ENCODE data around the gene ANXA4. TPM values are rescaled to one million over a fixed set of nuclear protein-coding genes. Genes with fewer than 3 reads are reported as not detected.

ANXA4 gene
- polyA plus RNA-seq, 4 donors = 255 to 291 (median 256) TPM

DNA sequence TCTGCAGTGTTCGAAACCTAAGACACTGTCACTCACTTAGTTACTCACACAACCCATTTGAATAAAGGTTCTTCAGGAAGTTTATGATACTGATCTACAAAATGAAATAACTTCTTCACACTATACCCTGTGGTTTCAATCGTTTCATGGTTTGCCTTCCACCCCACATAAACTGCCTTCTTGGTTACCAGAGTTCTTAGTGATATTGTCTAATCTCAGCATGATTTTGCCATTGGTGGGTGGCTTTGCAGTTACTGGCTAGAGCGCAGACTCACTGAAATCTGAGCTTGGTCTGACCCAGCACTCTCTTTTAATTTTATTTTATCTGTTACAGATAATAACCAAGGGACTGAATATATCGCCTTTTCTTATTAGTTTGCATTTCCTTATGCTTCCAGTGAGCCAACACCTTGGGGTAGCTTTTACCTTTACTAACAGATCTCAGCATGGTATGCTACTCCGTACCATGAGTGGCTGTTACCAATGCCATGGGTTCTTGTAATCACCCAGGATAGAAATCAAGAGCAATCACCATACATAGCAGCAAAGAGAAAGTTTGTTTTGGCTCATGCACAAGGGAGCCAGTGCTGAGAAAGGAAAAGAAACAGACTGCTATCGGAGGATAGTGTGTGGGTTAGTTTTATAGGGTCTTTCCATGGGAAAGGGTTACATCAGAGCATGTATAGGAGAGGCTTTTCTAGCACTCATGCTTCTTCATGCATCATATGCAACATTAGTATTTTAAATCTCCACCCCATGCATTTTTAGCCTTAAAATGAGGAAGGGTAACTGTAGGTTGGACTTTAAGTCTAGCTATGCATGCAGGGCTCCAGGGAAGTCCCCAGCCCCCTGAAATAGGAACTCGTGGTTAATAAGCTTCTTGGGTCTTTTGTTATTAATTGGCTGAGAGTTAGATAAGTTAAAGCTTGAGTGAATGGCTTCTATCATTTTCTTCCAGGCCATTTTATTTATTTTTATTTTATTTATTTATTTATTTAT, 33.3 kb downstream of the ANXA4 start:
- no peak for DNase-seq (ENCODE audit: low read depth in 4 of 4, low spot score in 3 of 4)

DNA sequence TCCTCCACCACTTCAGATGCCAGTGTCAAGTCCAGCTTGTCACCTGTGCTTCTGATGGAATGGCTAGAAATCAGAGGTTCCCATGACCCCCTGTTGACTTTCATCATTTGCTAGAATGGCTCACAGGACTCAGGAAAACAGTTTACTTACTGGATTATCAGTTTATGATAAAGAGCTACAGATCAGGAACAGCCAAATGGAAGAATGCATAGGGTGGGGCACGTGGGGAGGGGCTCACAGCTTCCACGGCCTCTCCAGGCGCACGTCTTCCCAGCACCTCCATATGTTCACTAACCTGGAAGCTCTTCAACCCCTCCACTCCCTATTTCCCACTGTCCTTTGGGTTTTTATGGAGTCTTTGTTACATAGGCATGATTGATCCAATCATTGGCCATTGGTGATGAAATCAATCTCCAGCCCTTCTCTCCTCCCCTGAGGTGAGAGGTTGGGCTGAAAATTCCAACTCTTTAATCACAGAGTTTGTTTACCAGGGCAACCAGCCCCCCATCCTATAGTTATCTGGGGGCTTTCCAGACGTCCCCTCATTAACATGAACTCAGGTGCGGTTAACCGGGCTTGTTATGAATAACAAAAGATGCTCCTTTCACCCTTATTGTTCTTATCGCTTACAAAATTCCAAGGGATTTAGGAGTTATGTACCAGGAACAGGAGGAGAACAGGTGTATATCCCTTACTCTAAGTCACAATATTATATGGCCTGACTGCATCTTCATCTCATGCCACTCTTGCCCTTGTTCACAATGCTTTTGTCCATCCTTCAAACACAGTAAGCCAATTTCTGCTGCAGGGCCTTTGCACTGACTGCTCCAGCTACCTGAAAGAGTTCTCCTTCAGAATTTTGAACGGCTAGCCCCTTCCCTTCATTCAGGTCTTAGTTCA, 35.2 kb downstream of the ANXA4 start:
- no peak for DNase-seq (ENCODE audit: low read depth in 4 of 4, low spot score in 3 of 4)

DNA sequence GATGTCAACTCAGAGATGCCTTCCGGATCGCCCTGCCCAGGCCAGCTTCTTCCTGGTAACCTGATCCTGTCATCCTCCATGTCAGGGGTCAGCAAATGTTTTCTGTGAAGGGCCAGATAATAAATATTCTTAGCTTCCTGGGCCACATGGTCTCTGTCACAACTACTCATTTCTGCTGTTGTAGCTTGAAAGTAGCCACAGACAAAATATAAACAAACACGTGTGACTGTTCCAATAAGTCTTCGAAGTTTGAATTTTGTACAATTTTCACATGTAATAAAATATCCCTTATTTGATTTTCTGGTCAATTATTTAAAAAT, 35.8 kb downstream of the ANXA4 start:
- no peak for DNase-seq (ENCODE audit: low read depth in 4 of 4, low spot score in 3 of 4)

DNA sequence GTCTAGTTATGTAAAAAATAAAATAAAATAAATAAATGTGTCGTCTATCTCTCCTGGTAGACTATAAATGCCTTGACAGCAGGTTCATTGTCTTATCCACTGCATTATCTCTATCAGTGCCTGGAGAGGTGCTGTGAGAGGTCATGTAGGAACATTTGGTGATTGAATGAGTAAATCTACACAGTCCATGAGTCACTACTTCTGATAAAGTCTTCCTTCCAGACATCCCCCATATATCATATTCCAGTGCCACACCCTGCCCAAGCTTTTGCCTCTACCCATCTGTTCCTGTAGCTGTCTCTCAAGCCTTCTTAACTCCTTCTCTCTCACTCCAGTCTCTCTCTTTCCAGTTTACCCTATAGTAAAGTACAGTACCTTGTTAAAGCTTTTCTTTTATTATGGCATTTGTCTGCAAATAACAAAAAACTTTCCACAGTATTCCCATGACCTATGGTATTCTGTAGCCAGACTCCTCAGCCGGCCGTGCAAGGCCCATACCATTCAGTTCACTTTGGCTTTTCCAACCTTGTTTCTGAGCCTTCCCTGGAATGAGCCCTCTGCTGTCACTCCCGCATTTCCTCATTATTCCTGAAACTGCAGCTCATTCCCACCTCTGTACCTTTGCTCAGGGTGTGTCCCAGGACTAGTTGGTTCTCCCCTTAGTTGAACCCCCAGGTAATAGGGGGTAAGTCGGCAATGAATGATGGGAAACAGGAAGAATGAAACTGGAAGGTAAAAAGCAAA, 37.5 kb downstream of the ANXA4 start:
- DNase-seq (ENCODE audit: low read depth in 4 of 4, low spot score in 3 of 4) = no peak

DNA sequence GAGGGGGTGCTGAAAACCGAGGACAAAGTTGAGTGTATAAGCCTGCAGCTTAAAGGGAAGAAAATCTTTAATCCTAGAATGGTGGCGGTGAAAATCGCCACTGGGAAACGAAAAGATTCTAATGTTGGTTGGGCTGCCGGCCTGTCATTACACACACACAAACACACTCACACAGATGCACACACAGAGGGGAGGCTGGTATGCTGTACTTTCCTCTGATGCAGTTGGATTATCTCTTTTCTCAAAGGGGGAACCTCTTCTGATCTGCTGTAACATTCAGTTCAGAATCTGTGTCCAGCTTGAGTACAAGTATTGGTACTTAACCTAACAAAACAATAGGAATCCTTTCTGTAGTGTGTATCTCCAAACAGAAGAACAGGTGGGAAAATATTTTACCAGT, 39.0 kb downstream of the ANXA4 start:
- DNase-seq (ENCODE audit: low read depth in 4 of 4, low spot score in 3 of 4) = no peak

DNA sequence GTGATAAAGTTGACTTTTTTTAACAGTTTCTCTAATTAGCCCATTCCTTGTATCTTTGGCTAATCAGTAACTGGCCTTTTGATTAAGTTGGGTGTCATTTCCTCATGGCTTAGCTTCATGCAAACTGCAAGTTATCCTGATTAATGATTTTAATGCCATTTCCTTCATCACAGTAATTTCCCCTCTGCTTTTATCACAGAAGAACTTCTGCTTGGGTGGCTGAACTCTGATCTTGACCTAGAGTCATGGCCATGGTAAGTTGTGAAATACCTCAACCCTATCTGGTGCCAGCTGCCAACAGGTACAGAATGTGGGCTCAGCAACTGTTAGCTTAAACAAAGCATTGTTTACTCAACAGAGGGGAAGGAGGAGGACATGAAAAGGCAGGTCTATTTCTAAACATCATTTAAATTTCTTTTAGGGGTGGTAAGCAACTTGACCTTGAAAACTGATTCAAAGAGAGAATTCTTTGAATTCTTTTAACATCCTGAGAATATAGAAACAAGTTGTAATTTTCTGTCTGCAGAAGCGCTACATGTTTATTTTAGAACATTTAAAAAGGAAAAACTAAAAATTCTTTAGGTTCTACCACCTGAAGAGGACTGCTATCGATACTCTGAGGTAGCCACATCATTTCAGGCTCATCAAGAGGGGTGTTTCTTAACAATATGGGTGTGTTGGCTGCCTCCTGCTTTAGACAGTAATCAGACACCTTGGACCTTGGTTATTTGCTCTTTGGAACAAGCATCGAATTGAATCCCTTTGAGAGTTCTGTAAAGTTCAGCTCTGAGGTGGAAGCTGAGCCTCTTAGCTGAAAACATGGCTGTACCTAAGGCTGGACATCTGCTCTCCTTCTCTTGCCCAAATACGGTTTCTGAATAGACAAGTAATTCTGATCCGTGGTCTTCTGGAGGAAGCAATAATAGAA, 39.7 kb downstream of the ANXA4 start:
- DNase-seq (ENCODE audit: low read depth in 4 of 4, low spot score in 3 of 4) = no peak

DNA sequence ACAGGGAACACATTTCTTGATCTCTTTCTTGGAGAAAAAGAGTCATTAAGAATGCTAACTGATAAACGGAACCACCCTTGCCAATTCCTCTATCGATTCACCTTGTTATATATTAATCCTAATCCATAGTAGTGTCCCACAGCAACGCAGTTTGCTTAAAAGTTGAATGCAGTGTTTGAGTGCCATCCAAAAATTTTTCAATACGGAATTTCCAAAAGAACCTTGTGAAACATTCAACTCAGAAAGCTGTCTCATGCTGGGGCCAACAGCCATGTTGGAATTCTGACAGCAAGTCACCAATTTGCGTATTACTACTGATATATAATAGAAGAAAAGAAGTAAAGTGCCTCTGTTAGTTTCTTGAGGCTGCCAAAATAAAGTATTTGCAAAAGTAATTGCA, 42.3 kb downstream of the ANXA4 start:
- DNase-seq (ENCODE audit: low read depth in 4 of 4, low spot score in 3 of 4) = no peak

DNA sequence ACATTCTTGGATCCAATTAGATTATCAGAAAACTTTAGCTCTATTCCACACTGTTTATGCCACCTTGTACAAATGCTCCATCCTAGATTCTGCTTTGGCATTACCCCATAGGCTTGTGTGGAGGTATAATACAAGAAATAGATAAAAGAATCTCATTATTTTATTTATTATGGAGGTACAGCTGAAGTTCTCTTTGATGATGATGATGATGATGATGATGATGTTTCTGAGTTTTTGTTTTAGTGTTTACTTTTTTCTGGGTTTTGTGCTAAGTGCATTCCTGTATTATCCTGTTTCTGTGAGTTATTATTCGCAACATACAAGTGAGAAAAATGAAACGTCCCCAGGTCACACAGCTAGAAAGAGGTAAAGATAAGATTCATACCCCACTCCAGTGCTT, 43.4 kb downstream of the ANXA4 start:
- DNase-seq (ENCODE audit: low read depth in 4 of 4, low spot score in 3 of 4) = no peak

DNA sequence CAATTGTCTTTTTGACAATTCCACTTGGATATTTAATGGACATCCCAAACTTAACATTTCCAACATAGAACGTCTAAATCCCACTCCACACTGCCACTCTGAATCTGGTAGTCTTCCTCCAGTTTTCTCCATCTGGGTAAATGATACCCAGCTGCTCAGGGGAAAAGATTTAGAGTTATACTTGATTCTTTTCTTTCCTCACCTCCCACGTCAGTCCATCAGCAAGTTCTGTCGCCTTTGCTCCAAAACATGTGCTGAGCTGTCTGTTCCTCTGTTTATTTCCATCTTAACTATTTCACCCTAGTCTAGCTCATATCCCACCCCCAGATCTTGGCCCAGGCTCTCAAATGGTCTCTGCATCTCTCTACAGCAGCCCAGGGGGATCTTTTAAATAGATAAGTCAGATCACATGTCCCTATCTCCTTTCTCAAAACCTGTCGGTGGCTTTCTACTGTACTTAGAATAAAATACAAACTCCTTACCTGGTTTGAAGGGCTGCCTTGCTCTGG, 44.2 kb downstream of the ANXA4 start:
- DNase-seq (ENCODE audit: low read depth in 4 of 4, low spot score in 3 of 4) = no peak

DNA sequence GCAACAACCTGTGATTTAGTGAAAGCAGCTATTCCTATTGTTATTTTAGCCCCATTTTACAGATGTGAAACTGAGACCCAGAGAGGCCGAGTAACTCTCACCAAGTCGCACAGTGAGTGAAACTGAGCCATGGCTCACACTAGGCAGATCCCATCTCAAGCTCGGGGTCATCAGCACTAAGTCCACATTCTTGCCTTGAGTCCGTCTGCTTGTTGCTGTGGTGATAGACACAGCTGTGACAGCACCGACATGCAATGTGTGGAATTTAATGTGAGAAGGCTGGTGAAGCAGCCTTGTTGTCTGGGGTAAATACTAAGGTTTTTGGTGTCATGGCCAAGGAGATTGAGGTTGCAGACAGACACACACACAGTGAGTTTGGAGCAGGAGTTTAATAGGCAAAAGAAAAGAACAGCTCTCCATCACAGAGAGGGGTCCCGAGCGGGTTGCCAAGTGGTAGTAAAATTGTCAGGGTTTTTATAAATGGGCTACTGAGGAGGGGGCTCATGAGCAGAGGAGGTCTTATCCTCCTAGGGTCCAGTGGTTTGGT, 47.3 kb downstream of the ANXA4 start:
- DNase-seq (ENCODE audit: low read depth in 4 of 4, low spot score in 3 of 4) = peak in 1 of 4 donors; percentile 78

DNA sequence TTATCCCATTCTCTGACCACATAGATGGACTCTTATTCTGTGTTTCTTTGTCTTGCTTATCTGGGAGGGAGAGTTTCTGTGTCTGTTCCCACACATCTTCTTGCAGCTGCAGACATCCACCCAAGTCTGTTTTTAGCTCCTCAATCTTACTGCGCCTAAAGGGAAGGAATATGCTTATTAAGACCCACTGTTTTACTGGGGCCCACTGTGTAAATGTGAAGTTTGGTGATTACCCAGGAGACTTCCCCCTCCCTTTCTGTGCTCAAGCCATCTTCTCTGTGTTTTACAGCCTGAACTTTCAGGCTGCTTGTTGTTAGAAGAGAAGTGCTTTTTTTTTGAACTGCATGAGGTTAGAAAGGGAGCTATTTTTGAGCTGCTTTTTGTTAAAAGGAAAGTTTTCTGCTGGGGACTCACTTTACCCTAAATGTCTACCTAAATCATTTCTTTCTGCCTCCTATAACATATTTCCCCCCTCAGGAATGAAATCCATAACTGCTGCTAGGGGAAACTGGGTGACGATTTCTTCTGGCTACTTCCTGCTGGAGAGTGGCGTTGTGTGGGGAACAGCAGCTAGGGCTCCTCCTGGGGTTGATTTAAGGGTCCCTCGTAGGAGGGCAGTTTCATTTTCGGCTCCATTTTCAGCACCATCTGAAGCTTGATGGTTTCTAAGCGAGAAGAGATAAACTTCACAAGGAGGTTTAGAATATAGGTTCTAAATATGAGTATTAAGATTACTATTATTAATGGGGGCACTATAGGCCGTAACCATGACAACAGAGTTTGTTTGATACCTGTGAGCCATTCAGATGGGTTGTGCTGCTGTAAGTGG, 48.1 kb downstream of the ANXA4 start:
- DNase-seq (ENCODE audit: low read depth in 4 of 4, low spot score in 3 of 4) = no peak

DNA sequence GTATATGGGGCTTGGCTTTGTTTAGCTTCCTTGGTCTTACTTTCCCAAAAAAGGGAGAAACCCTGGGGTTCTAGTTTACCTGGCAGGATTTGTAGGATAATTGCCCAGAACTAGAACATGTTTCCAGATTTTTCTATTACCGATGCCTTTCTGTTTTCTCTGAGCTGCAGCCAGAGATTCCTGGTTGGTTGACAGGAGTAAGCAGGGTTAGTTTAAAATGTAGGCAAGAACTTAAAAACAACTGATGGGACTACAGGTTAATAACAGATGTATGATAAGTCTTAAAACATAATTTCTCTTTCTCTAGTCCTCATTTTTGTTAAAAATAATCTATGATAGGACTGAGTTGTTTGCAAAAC, 48.6 kb downstream of the ANXA4 start:
- DNase-seq (ENCODE audit: low read depth in 4 of 4, low spot score in 3 of 4) = no peak

DNA sequence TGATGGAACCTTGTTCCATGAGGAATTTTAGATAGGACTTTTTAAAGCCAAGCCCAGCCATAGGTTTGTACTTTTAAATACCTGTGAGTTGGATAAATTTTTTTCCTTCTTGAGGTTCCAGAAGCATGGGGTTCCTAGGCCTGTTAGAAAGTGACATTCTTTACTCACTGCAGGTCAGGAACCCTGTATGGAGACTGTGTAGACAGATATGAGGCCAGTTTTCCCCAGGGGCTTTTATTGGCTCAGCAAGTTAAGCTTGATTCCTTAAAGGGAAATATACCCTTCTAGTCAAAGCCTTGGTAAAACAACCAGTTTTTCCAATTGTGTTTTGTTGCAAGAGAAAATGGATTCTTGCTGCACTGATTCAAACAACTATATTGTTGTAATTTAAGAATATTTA, 49.1 kb downstream of the ANXA4 start:
- no peak for DNase-seq (ENCODE audit: low read depth in 4 of 4, low spot score in 3 of 4)

DNA sequence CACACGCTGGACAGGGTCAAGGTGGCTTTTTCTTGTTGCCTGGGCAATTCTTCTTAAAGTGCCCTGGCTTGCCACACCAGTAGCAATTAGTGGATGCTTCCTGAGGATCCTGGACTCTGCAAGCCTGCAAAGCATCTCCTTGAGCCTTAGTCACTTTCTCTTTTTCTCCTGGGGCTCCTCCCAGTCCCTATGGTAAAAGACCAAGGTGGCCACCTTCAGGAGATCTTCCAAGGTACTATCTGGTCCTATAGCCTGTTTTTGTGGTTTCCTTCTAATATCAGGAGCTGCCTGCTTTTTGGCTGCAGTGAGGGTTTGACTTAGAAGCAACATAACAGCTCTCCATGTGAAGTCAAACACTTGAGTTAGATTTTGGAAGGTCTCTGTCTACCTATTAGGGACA, 54.2 kb downstream of the ANXA4 start:
- DNase-seq (ENCODE audit: low read depth in 4 of 4, low spot score in 3 of 4) = no peak

DNA sequence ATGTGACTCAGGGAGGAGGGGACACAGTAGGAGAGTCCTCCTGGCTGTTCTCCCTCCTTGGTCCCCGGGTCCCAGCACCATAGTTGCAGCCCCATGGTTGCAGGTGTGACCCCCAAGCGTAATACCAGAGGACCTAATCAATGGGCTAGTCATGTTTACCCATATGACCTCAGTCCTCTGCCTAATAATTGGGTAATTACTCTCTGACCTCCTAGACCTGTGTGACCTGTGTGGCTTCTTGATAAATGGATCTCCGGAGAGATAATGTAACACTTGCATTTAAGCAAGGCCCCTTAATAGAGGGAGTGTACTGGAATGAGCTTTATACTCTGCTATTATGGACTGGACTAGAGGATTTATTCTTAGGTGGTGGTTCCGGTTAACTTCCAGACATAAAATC, 55.3 kb downstream of the ANXA4 start:
- DNase-seq (ENCODE audit: low read depth in 4 of 4, low spot score in 3 of 4) = no peak

DNA sequence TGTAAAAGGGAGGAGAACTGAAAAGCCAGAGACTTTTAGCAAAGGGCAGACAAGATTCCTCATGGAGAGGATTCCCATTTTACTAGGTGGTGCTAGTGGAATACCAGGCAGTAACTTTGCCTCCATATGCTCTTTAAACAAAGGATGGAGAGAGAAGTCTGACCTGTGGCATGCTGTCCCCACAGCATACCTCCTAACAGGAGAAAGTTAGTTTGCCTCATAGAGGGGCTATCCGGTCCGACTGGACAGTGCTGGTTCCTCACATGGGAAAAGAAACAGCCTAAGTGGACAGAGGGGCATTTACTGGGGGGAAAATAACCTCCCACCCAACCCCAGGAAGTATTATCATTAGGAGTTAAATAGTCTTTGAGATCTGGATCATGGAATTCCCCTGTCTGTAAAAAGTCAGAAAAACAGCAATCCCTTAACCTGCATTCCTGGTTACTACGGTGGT, 55.9 kb downstream of the ANXA4 start:
- no peak for DNase-seq (ENCODE audit: low read depth in 4 of 4, low spot score in 3 of 4)

DNA sequence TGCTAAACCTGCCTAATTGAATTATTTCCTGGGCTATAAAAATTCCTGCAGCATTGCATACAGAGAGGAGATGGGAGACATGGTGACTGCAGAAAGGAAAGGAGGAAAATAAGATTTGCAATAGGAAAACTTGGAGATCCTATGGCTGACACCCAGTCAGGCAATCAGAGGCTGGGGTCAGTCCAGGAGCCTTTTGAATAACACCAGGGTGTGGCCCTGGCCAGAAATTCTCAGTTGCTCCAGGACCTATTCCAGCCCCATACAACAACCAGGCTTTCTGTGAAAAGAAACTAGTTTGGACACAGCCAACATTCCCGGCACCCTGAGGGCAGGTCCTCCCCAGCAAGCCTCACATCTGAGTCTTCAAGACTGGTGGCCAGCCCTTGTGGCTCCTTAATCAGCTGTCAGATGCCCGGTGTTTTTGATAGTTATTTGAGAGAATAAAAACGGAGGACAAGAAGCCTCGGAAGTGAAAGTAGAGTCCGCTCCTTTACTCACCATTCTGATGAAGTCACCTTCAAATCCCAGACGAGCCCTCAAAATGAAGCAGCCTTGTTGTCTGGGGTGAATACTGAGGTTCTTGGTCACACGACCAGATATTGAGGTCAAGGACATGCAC, 56.5 kb downstream of the ANXA4 start:
- DNase-seq (ENCODE audit: low read depth in 4 of 4, low spot score in 3 of 4) = no peak

DNA sequence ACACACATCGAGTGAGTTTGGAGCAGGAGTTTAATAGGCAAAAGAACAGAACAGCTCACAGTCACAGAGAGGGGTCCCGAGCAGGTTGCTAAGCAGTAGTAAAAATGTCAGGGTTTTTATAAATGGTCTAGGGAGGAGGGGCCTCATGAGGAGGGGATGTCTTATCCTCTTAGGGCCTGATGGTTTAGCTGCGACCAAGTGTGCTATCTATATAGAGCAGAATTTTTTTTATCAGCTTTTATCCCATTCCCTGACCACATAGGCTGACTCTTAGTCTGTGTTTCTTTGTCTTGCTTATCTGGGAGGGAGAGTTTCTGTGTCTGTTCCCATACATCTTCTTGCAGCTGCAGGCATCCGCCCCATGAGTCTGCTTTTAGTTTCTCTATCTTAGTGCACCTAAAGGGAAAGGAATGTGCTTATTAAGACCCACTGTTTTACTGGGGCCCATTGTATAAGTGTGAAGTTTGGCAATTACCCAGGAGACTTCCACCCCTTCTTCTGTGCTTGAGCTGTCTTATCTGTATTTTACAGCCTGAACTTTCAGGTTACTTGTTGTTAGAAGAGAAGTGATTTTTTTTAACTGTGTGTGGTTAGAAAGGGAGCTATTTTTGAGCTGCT, 57.1 kb downstream of the ANXA4 start:
- no peak for DNase-seq (ENCODE audit: low read depth in 4 of 4, low spot score in 3 of 4)
